Stomach (tissue), 9 donors: ENCODE data around the gene LCN2. TPM values are rescaled to one million over a fixed set of nuclear protein-coding genes. Genes with fewer than 3 reads are reported as not detected.

Experiments used
- DNase-seq, 2 donors: peaks; one replicate each; pipeline versions ENCODE4 v3.0.0 to v3.0.0-alpha.2; 2013 to 2019
- H3K27ac ChIP-seq, 5 donors: fragments of 200-600 bp in 4 of 5; sonication (generic) in 4 of 5; one replicate each; pipeline ENCODE4 v1.5.1; 2013 to 2019; ENCODE audit warnings: mild to moderate bottlenecking in 1 of 5, moderate library complexity in 1 of 5
- H3K27me3 ChIP-seq, 3 donors: fragments of 200-600 bp; sonication (generic); one replicate each; pipeline ENCODE4 v1.5.1; 2017 to 2019; ENCODE audit warnings: mixed run types in 1 of 3
- H3K36me3 ChIP-seq, 4 donors: fragments of 200-600 bp; sonication (generic); 1 replicate in 3 of 4; 2 replicates in 1 of 4; pipeline ENCODE4 v1.5.1; 2016 to 2019
- H3K4me1 ChIP-seq, 4 donors: fragments of 200-600 bp; sonication (generic); one replicate each; pipeline ENCODE4 v1.5.1; 2016 to 2019
- H3K4me3 ChIP-seq, 4 donors: fragments of 200-600 bp; sonication (generic) in 3 of 4; one replicate each; pipeline ENCODE4 v1.5.1; 2016 to 2019; ENCODE audit warnings: mild to moderate bottlenecking in 1 of 4
- H3K9me3 ChIP-seq, 4 donors: fragments of 200-600 bp; sonication (generic); one replicate each; pipeline ENCODE4 v1.5.1; 2016 to 2019
- EP300 ChIP-seq: sonication (generic); formaldehyde crosslinking; IDR thresholded peaks from one replicate; pipeline ENCODE4 v1.6.1; 2017; ENCODE audit warnings: antibody characterized with exemption
- POLR2A ChIP-seq, 4 donors: fragments of 450-650 bp; IDR thresholded peaks; one replicate each; pipeline ENCODE4 v1.6.1; 2016; ENCODE audit warnings: antibody characterized with exemption in 4 of 4, control low read depth in 2 of 4, mild to moderate bottlenecking in 1 of 4, moderate library complexity in 1 of 4
- POLR2AphosphoS5 ChIP-seq, 3 donors: sonication (generic); formaldehyde crosslinking; IDR thresholded peaks; one replicate each; pipeline ENCODE4 v1.6.1; 2016; ENCODE audit warnings: antibody characterized with exemption in 3 of 3
- WGBS, 5 donors: extraction: QIAGEN DNeasy Blood & Tissue Kit in 3 of 5; methylation state at CpG; one replicate each; pipeline versions ENCODE4 v1.1.5 to v1.1.7; 2013 to 2018; 5-methylcytosine and 5-hydroxymethylcytosine counted together
- intact Hi-C: fragments of 100-400 bp; cut with DNase I; formaldehyde crosslinking; loops from one replicate; pipeline ENCODE4 v1.15.1; 2023; ENCODE audit warnings: low total_unique reads
- polyA plus RNA-seq, 3 donors: library from polyadenylated mRNA; stranded (reverse); fragments of 200-250 nt; gene quantifications; one replicate each; pipeline ENCODE4 v1.2.3, GENCODE V29; 2013
- total RNA-seq, 5 donors: library from RNA; depleted of rRNA; stranded (reverse); fragments of >200 nt; gene quantifications; one replicate each; pipeline versions ENCODE4 v1.1.0 to v1.2.3, GENCODE V29; 2014 to 2016
- TF ChIP-seq, protein P1 (sequence below), 7 experiments: fragments of 450-650 bp in 4 of 7; fragments of 200-600 bp in 3 of 7; sonication (generic) in 3 of 7; IDR thresholded peaks; one replicate each; pipeline ENCODE4 v1.5.1; 2016 to 2019; ENCODE audit warnings: antibody characterized with exemption in 7 of 7, control low read depth in 2 of 7, mild to moderate bottlenecking in 1 of 7
- donor health status: healthy with polysubstance abuse.
- donor health status: Bipolar disorder and iron deficiency.
- donor health status: healthy.

LCN2 gene
- total and polyA plus RNA-seq, 8 donors = 10.8 to 922 (median 383) TPM; not detected in 1

DNA sequence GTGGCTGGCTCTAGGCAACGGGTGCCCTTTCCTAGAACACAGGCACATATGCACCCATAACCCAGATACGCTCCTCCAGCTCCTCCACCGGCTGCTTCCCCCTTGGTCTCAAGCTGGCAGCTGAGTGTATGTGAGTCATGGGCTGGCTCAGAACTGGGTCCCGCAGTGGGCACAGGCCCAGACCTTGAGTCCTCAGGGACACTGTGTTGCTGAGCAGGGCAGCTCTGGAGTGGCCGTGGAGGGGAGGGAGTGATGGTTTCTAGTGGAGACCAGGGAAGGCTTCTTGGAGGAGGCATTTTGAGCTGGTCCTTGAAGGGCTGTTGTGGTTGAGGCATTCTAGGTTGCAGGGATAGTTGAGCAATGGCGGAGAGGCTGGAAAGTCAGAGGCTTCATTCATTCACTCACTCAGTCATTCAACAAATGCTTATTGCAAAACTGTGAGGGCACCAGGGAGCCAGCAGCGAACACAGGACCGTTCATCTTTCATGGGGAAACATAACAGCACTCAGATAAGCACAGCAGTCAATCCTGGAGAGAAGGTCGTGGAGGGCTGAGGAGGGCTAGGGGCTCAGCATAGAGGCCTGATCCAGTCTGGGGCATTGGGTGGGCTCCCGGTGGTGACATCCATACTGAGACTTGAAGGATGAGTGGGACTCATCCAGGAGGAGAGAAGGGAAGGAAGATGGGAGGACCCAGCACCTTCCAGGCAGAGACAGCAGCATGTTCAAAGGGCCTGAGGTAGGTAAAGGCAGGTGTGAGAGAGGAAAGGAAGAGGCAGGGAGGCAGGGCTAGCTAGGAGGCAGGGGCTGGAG, 13.2 kb downstream of the LCN2 start:
- DNase-seq = no peak
- no peaks in the 10 kb centered on the region for H3K27me3 ChIP-seq
- H3K4me3 ChIP-seq = no peak overlapping the region
- H3K36me3 ChIP-seq = peaks cover 33 to 55% (median 54%) of the 10 kb centered on the region in 4 donors
- no peak for TF ChIP-seq POLR2A (IDR thresholded peaks at IDR 0.05)
- TF ChIP-seq EP300 = no peak
- TF ChIP-seq POLR2AphosphoS5 (IDR thresholded peaks at IDR 0.05) = no peak
- TF ChIP-seq, protein P1, sequence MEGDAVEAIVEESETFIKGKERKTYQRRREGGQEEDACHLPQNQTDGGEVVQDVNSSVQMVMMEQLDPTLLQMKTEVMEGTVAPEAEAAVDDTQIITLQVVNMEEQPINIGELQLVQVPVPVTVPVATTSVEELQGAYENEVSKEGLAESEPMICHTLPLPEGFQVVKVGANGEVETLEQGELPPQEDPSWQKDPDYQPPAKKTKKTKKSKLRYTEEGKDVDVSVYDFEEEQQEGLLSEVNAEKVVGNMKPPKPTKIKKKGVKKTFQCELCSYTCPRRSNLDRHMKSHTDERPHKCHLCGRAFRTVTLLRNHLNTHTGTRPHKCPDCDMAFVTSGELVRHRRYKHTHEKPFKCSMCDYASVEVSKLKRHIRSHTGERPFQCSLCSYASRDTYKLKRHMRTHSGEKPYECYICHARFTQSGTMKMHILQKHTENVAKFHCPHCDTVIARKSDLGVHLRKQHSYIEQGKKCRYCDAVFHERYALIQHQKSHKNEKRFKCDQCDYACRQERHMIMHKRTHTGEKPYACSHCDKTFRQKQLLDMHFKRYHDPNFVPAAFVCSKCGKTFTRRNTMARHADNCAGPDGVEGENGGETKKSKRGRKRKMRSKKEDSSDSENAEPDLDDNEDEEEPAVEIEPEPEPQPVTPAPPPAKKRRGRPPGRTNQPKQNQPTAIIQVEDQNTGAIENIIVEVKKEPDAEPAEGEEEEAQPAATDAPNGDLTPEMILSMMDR (IDR thresholded peaks at IDR 0.05) = no peak
- no peaks in the 10 kb centered on the region for H3K9me3 ChIP-seq
- intact Hi-C loops = no loop called here
- 72 to 83% (median 79%) methylated on average over 10 of the region's 10 CpGs for WGBS, 5 donors
- no peak overlapping the region for H3K27ac ChIP-seq
- peaks cover 5 to 31% (median 21%) of the 10 kb centered on the region in 4 donors for H3K4me1 ChIP-seq

DNA sequence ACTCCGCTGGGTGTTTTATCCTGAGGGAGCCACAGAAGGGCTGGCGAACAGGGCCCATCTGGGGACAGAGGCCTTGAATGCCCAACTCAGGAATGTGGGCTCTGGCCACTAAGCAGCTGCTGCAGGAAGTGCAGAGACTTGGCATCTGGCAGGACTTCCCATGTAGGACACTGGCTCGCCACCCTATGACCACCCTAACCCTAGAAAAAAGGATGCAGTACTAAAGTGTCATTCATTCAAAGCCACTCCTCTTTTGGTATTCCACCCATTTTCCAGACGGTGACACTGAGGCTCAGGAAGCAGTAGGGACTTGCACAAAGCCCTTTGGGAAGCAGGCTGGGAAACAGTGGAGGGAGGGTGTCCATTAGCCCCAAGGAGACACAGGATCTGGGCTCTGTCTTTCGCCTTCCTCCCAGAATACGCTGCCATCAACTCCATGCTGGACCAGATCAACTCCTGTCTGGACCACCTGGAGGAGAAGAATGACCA, 13.8 kb downstream of the LCN2 start:
- Histone ChIP-seq H3K4me3 (no peak overlapping the region), H3K27ac (no peak overlapping the region), H3K36me3 (peaks cover 39 to 62% (median 60%) of the 10 kb centered on the region in 4 donors), H3K27me3 (no peaks in the 10 kb centered on the region), H3K9me3 (no peaks in the 10 kb centered on the region), H3K4me1 (peaks cover 5 to 31% (median 21%) of the 10 kb centered on the region in 4 donors)
- TF ChIP-seq POLR2A (IDR thresholded peaks at IDR 0.05) (no peak), EP300 (no peak), POLR2AphosphoS5 (IDR thresholded peaks at IDR 0.05) (no peak)
- TF ChIP-seq, protein P1 (IDR thresholded peaks at IDR 0.05) = no peak
- DNase-seq = no peak
- WGBS, 5 donors = 86 to 97% (median 96%) methylated on average over 6 of the region's 6 CpGs
- intact Hi-C loops = no loop called here

DNA sequence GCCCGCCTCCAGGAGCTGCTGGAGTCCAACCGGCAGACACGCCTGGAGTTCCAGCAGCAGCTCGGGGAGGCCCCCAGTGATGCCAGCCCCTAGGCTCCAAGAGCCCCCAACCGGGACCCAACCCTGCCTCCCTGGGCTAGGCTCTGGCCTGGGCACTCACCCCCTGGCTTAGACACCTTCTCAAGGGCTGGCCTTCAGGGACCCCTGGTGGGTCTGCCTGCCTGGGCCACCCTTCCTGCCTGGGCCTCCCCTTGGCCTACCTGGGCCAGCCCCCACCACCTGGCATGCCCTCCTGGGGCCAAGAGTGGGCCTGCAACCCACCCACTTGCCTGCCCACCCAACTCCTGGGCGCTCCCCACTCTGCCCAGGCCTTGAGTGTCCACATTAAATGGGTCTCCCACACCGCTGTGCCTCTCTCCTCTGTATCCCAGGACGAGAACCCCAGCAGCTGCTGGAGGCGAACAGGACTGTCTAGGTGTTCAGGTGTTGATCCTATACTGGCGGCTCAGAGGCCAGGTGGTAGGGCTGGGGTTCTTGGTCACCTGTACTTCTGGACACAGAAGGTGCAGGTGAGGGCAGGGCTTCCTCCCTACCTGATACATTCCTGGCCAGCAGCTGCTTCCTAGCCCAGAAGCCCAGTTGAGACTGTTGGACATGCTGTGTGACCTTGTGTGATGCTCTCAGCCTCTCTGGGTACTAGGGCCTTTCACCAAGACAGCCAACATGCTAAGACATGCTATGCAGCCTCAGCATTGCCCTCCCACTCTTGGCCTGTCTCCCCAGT, 14.5 kb downstream of the LCN2 start:
- Histone ChIP-seq H3K4me1 (peaks cover 5 to 30% (median 21%) of the 10 kb centered on the region in 4 donors), H3K27ac (no peak overlapping the region), H3K36me3 (peaks cover 45 to 68% (median 67%) of the 10 kb centered on the region in 4 donors), H3K9me3 (no peaks in the 10 kb centered on the region), H3K27me3 (no peaks in the 10 kb centered on the region), H3K4me3 (no peak overlapping the region)
- no peak for DNase-seq
- TF ChIP-seq, protein P1 (IDR thresholded peaks at IDR 0.05) = no peak
- TF ChIP-seq POLR2AphosphoS5 (IDR thresholded peaks at IDR 0.05) = no peak
- TF ChIP-seq EP300 = no peak
- no peak for TF ChIP-seq POLR2A (IDR thresholded peaks at IDR 0.05)
- 90 to 97% (median 93%) methylated on average over 8 to 10 of the region's 10 CpGs for WGBS, 5 donors
- intact Hi-C loops = no loop called here

DNA sequence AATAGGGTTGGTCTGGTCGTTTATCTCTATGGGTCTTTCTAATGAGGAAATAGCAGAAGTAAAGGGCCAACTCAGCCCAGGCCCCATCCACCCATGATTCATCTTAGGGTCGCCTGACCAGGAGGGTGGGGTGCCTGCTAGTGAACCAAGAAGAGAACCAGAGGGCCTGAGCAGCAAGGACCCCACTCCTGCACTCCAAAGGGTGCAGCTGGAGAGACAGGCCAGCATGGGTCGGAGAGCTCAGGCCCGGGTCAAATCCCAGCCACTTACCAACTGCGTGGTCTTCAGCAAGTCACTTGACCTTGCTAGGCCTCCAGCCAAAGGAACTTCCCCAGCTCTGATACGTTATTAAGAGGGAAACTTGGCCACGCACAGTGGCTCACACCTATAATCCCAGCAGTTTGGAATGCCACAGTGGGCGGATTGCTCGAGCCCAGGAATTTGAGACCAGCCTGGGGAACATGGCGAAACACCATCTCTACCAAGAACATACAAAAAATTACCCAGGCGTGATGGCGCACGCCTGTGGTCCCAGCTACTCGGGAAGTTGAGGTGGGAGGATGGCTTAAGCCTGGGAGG, 15.1 kb downstream of the LCN2 start:
- H3K36me3 ChIP-seq = peaks cover 52 to 75% (median 73%) of the 10 kb centered on the region in 4 donors
- no peak for TF ChIP-seq POLR2AphosphoS5 (IDR thresholded peaks at IDR 0.05)
- TF ChIP-seq EP300 = no peak
- TF ChIP-seq POLR2A (IDR thresholded peaks at IDR 0.05) = no peak
- TF ChIP-seq, protein P1 (IDR thresholded peaks at IDR 0.05) = no peak
- intact Hi-C loops = no loop called here
- H3K27me3 ChIP-seq = no peaks in the 10 kb centered on the region
- peaks cover 3 to 23% (median 16%) of the 10 kb centered on the region in 4 donors for H3K4me1 ChIP-seq
- no peaks in the 10 kb centered on the region for H3K9me3 ChIP-seq
- WGBS, 5 donors = 75 to 79% (median 79%) methylated on average over 14 of the region's 14 CpGs
- H3K4me3 ChIP-seq = no peak overlapping the region
- DNase-seq = no peak
- no peak overlapping the region for H3K27ac ChIP-seq
